Chondrocyte (in vitro differentiated cells): Measurements from ENCODE around the gene SYNE2. TPM values are rescaled to one million over a fixed set of nuclear protein-coding genes. Genes with fewer than 3 reads are reported as not detected.

Experiments used
- DNase-seq: peaks from one replicate; pipeline ENCODE4 v3.0.0; 2021; ENCODE audit warnings: mixed read lengths, low spot score
- H3K27ac Mint-ChIP-seq: one replicate; pipeline ENCODE4 v1.8.0; 2021; ENCODE audit warnings: mild to moderate bottlenecking, moderate library complexity, mixed read lengths; ENCODE audit not compliant: unreplicated experiment
- H3K27me3 Mint-ChIP-seq: 2 replicates; pipeline ENCODE4 v1.8.0; 2021; ENCODE audit warnings: low read depth, mixed read lengths
- H3K36me3 Mint-ChIP-seq: 2 replicates; pipeline ENCODE4 v1.8.0; 2021; ENCODE audit warnings: low read depth, mixed read lengths
- H3K4me1 Mint-ChIP-seq: 2 replicates; pipeline ENCODE4 v1.8.0; 2021; ENCODE audit warnings: low read depth, mild to moderate bottlenecking, mixed read lengths
- H3K4me3 Mint-ChIP-seq: one replicate; pipeline ENCODE4 v1.8.0; 2021; ENCODE audit warnings: mild to moderate bottlenecking, moderate library complexity, mixed read lengths; ENCODE audit not compliant: unreplicated experiment
- H3K9me3 Mint-ChIP-seq: 2 replicates; pipeline ENCODE4 v1.8.0; 2021; ENCODE audit warnings: low read depth, mixed read lengths
- total RNA-seq: library from RNA; stranded (reverse); gene quantifications from 3 replicates; pipeline ENCODE4 v1.2.1, GENCODE V29; 2021
- TF ChIP-seq, protein P1 (sequence below): fragments of 200-600 bp; sonication (generic); IDR thresholded peaks from 2 replicates; pipeline ENCODE4 v1.5.0; 2021; ENCODE audit warnings: antibody characterized with exemption, mild to moderate bottlenecking, moderate library complexity

Gene SYNE2
- total RNA-seq, 1 donor from 2014 or later: 13.6 TPM

DNA sequence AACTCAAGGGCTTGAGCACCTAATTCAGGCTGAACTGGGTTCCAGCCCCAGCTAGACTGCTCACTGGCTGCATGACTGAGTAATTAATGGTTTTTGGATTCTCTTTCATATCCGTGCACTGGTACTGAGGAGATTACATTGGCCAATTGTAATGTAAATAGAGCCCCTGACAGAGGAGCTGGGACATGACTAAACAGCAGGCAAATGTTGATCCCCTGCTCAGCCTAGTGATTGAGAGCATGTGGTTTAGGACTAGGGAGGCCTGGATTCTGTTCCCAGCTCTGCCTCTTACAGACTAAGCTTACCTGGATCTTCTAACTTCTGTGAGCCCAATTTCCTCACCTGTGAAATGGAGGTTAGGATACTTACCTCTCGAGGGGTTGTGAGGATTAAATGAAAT is 237.1 kb downstream of the SYNE2 start:
- H3K9me3 Mint-ChIP-seq: no peaks in the 10 kb centered on the region
- no peak for DNase-seq
- no peak overlapping the region for H3K4me3 Mint-ChIP-seq
- no peaks in the 10 kb centered on the region for H3K36me3 Mint-ChIP-seq
- TF ChIP-seq, protein P1, sequence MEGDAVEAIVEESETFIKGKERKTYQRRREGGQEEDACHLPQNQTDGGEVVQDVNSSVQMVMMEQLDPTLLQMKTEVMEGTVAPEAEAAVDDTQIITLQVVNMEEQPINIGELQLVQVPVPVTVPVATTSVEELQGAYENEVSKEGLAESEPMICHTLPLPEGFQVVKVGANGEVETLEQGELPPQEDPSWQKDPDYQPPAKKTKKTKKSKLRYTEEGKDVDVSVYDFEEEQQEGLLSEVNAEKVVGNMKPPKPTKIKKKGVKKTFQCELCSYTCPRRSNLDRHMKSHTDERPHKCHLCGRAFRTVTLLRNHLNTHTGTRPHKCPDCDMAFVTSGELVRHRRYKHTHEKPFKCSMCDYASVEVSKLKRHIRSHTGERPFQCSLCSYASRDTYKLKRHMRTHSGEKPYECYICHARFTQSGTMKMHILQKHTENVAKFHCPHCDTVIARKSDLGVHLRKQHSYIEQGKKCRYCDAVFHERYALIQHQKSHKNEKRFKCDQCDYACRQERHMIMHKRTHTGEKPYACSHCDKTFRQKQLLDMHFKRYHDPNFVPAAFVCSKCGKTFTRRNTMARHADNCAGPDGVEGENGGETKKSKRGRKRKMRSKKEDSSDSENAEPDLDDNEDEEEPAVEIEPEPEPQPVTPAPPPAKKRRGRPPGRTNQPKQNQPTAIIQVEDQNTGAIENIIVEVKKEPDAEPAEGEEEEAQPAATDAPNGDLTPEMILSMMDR: no peak
- peaks cover 13% of the 10 kb centered on the region for H3K4me1 Mint-ChIP-seq
- H3K27ac Mint-ChIP-seq: no peak overlapping the region
- no peaks in the 10 kb centered on the region for H3K27me3 Mint-ChIP-seq

DNA sequence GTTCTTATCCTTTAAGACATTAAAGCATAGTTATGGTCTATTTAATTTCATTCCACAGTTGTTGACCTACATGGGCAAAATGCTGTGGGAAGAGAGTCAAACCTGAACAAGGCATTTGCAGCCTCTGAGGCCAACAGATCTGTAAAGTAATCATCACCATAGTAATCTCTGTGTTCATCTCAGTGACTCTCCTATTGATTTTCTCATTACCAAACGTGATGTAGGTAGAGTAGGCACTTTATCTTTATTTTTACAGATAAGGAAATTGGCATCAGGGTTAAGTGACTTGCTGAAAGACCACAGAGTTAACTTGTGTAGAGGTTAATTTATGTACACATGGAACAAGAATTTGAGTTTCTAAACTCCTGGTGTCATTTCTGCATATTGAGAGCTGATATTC is 238.4 kb downstream of the SYNE2 start:
- peaks cover 25% of the 10 kb centered on the region for H3K4me1 Mint-ChIP-seq
- H3K4me3 Mint-ChIP-seq: no peak overlapping the region
- H3K27me3 Mint-ChIP-seq: no peaks in the 10 kb centered on the region
- no peak overlapping the region for H3K27ac Mint-ChIP-seq
- no peaks in the 10 kb centered on the region for H3K36me3 Mint-ChIP-seq
- DNase-seq: no peak
- TF ChIP-seq, protein P1: no peak
- H3K9me3 Mint-ChIP-seq: no peaks in the 10 kb centered on the region

DNA sequence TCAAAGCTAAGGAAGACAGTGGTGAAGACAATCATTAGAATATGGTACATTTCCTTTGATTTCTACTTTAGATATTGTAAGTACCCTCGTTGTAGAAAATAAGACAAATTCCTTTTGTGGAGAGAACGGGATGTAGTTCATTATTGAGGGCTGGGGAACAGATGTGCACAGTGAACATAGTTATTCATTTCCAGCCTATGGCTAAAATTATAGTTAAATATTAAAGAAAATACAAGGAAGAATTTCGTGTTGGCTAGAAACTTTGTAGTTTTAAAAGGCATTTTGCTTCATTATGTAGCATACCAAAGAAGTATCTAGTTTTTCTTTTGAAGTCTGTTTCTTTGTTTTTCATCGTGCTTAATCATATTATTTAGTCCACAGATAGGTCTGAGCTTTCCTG is 239.5 kb downstream of the SYNE2 start:
- TF ChIP-seq, protein P1: no peak
- no peak for DNase-seq
- no peak overlapping the region for H3K27ac Mint-ChIP-seq

DNA sequence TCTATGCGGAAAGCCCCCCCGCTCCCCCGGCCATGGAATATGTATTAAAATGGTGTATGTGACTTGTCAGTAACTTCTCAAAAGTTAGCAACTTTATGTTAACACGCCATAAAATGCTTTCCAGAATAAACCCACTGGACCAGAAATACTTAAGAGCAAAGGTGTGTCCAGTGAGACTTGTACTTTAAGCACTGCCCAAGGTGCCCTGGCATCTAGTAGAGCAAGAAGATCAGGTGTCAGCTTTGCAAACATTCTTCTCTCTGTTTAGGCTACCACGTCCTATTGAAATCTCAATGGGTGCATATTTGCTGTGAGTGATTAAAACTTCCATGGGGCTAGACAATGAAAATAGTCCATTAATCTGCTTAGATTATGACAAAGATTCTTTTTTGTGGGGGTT is 240.1 kb downstream of the SYNE2 start:
- H3K4me3 Mint-ChIP-seq: no peak overlapping the region
- H3K27me3 Mint-ChIP-seq: no peaks in the 10 kb centered on the region
- H3K4me1 Mint-ChIP-seq: peaks cover 36% of the 10 kb centered on the region
- H3K9me3 Mint-ChIP-seq: no peaks in the 10 kb centered on the region
- no peak overlapping the region for H3K27ac Mint-ChIP-seq
- no peak for DNase-seq
- TF ChIP-seq, protein P1: no peak
- H3K36me3 Mint-ChIP-seq: no peaks in the 10 kb centered on the region

More for the DNA sequence above, 239.5 kb downstream of the SYNE2 start:
- Mint-ChIP-seq H3K4me3 (no peak overlapping the region), H3K9me3 (no peaks in the 10 kb centered on the region), H3K27me3 (no peaks in the 10 kb centered on the region), H3K4me1 (peaks cover 35% of the 10 kb centered on the region), H3K36me3 (no peaks in the 10 kb centered on the region)

DNA sequence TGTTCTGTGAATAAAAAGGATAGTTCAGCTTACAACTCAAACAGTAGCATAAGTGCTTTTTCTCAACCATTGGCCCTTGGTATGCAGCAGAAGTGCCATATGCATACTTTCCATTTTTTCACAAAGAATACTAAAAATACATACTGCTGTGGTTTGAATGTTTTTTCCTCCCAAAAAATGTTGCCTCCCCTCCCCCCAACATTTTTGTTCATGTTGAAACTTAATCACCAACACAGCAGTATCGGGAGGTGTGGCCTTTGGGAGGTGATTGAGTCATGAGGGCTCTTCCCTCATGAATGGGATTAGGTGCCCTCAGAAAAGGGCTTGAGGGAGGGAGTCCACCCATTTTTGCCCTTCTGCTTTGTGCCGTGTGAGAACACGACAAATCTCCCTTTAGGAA is 242.8 kb downstream of the SYNE2 start:
- DNase-seq: no peak

More for the DNA sequence above, 242.8 kb downstream of the SYNE2 start:
- Mint-ChIP-seq H3K27me3 (no peaks in the 10 kb centered on the region), H3K27ac (peak overlapping the region; percentile 85), H3K4me1 (peaks cover 36% of the 10 kb centered on the region), H3K36me3 (peaks cover 2% of the 10 kb centered on the region), H3K4me3 (no peak overlapping the region), H3K9me3 (no peaks in the 10 kb centered on the region)
- TF ChIP-seq, protein P1: no peak
